Non-pigmented ciliary epithelial cell (primary cell): ENCODE results near the gene SBNO1.
"Not testable (repeated sequence)": the region's sequence is repeated elsewhere in the genome, so short reads cannot be mapped to it uniquely, and the experiment has no call there.

ENCODE experiments used
- DNase-seq: peaks from one replicate; pipeline ENCODE4 v3.0.0-alpha.2; 2010; ENCODE audit warnings: low read depth

SBNO1 gene

DNA sequence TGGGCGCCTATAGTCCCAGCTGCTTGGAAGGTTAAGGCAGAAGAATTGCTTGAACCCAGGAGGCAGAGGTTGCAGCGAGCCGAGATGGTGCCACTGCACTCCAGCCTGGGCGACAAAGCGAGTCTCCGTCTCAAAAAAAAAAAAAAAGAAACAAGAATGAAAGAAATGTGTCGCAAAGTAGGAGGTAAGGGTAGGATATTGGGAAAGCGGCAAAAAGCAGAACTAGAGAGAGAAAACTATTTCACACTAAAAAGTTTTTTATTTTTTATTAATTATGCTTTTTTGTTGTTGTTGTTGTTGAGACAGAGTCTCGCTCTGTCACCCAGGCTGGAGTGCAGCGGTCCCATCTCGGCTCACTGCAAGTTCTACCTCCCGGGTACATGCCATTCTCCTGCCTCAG is 17.7 kb downstream of the SBNO1 start:
- DNase-seq: no peak

DNA sequence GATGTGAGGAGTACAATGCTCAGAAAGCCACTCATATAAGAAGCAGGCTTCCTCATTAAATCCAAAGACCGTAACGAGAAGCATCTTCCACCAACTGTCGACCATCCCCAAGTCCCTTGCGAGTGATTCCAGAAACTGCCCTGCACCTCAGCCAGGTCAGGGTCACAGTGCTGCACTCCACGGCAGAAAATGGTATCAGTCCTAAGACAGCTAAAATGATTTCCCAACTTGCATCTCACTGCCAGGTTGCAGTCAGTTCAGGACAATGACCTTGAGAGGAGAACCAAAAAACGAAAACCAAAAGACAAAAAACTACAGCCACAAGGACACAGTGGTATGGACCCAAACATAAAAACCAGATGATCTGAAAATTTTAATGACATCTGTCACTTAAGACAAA is 20.6 kb downstream of the SBNO1 start:
- DNase-seq: no peak

DNA sequence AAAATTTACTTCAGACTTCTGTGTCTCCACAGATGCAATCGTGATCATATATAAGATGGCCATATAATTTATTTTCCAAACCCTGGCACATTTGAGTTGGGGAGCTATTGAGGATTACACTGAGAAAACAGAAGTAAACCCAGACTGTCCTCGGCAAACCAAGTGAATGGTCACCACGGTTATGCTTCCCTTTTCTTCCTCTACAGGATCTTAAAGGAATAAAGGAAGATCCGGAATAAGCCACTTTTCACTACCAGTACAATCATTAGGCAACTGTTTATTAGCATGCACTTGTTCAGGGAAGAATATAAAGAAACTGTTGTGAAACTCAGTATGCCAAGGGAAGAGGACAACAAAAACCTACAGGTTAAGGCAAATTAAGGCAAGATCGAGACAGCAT is 27.6 kb downstream of the SBNO1 start:
- DNase-seq: no peak

DNA sequence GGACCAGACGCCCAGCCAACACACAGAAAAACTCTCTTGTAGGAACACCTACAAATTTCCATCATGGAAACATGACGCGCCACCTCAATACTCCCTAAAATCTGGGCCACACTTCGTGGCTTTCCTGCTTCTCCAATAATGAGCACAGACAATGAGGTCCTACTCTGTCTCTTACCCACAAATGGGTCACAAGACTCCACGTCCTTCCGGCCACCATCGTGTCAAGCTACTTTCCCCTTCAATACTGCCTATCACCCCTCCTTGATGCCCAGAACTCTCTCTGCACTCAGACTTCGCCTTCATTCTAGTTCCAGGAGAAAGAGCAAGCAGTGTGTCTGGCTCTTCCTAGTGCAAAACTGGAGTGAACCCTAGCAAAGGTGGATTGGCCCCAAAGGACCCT is 28.1 kb downstream of the SBNO1 start:
- DNase-seq: no peak

DNA sequence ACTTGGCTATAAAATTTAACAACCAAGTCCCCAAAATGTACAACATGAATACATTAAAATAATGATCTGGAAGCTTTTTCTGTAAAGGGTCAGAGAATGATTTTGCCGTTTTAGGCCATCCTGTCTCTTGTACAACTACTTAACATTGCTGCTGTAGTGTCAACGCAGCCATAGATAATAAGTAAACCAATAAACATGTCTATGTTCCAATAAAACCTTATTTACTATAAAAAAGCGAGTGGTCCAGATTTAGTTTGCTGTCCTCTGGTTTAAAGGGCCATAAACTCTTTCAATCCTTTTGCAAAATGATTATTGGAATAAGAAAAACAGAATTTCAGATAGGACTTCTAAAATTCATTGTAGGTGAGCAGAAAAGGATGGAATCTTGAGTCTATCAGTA is 29.2 kb downstream of the SBNO1 start:
- no peak for DNase-seq

DNA sequence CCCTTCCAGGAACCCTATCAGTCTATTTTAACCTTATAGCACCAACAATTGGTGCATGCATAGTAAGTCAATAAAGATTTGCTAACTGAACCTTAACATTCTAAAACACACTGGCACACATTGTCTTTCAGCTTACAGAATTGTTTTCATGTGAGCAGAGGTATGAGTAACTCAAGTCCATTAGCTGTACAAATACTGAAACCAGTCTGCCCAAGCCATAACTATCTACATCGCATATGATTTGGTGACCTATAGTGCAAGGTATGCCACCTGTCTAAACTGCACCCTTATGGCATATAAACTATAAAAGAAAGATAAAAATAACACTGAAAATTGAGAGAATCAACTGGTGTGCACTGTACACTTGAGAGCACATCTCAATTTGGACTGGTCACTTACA is 34.8 kb downstream of the SBNO1 start:
- no peak for DNase-seq

DNA sequence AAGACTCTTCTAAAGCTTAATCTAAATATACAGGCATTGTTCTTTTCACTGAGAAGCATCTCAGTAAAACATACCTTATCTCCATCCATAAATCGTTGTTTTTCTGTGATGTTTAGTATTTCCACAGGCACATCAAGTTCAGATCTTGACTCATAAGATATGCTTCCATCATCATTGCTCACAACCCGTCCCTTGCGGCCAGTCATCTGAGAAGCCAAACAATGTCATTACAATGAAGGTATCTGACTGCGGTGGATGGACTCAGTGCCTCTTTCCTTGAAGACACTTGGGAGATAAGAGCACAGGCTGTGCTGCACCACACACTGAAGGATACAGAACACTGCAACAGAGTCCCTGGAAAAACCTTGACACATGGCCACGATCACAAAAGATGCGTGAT is 44.8 kb downstream of the SBNO1 start:
- DNase-seq: no peak

DNA sequence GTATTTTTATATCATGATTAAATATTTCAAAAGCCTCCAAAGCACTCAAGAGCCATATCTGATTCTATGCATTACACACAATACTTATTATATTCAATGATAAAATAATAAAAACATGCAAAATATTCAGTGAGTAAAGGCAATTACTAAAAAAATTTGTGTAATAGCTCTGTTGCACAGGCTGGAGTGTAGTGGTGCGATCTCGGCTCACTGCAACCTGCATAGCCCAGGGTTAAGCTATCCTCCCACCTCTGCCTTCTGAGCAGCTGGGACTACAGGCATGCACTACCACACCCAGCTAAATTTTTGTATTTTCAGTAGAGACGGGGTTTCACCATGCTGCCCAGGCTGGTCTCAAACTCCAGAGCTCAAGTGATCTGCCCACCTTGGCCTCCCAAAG is 45.4 kb downstream of the SBNO1 start:
- DNase-seq: no peak

DNA sequence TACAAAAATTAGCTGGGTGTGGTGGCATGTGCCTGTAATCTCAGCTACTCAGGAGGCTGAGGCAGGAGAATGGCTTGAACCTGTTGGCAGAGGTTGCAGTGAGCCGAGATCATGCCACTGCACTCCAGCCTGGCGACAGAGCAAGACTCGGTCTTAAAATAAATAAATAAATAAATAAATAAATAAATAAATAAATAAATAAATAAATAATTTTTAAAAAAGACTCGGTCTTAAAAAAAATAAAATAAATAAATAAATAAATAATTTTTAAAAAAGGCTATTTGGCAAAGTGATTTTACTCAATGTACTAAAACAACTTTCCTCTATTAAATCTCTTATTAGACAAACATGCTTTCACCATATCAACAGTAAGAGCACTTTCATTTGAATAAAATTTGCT is 51.6 kb downstream of the SBNO1 start:
- not testable (repeated sequence) for DNase-seq

DNA sequence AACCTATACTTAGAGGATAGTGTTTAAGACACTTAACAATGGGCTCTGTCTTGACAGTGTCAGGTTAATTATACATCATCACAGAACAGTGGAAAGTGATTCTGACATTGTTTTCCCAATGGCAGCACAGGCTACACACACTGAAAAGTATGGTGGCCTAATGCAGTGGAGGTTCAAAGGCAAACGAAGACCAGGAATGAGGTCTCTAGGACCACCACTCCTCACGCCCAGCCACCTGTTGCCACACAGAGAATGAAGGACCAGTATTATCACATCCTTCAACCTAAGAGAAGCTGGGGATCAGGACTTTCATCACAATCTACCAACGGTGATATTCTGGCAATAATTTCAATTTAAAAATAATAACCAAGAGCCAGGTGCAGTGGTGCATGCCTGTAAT is 58.4 kb downstream of the SBNO1 start:
- no peak for DNase-seq

DNA sequence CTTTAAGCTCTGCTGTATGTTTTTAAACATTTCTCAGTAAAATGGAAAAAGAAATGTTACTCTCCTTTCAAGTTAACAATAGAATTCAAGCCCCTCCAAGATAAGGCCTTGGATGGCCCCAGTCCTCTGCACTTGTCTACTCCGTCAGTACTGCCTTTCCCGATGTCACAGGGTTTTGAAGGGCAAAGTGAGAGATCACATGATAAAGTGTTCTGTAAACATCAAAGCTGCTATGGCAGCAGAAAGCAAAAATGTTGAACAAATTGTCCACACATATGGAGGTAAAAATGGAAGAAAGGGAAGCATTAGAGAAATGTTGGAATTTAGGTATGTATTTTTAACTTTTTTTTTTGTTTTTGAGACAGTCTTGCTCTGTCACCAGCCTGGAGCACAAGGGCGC is 59.5 kb downstream of the SBNO1 start:
- no peak for DNase-seq

DNA sequence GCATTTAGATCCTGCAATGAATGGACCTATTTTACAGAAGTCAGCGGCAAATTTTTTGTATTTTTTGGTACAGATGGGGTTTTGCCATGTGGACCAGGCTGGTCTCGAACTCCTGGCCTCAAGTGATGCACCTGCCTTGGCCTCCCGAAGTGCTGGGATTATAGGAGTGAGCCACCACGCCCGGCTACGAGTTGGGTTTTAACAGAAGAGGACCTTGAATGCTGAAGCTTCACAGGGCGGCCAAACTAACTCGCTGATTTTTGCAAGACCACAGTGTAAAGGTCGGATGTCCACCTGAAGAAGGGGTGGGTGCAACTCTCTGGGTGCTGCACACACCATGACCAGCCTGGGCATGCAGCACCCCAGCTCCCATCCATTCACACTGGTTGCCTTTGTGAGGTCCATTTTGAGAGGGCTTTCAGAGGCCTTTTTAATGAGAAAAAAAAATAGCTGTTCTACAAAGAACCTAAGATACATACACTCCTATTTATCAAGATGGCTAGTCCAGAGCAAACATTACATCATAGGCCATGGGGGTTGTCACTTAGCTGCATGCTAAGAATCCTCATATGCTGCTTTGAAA is 71.4 kb downstream of the SBNO1 start:
- no peak for DNase-seq

DNA sequence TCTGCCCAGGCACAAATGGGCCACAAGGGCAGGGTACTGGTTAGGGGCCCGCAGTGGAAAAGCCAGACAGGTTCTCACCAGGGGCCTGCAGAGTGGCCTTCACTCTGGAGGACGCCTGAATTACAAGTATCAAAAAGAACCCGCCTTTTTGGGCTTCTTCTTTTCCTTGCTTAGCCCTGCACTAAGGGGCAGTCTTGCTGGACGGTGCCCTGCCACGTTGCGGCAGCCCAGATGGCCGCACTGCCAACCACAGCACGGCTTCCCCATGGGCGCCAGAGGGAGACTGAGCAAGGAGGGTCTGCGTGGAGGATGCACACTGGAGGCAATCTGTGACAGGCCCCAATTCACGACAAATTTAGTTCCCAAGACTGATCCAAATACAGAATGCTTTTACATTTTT is 74.7 kb downstream of the SBNO1 start:
- DNase-seq: no peak

DNA sequence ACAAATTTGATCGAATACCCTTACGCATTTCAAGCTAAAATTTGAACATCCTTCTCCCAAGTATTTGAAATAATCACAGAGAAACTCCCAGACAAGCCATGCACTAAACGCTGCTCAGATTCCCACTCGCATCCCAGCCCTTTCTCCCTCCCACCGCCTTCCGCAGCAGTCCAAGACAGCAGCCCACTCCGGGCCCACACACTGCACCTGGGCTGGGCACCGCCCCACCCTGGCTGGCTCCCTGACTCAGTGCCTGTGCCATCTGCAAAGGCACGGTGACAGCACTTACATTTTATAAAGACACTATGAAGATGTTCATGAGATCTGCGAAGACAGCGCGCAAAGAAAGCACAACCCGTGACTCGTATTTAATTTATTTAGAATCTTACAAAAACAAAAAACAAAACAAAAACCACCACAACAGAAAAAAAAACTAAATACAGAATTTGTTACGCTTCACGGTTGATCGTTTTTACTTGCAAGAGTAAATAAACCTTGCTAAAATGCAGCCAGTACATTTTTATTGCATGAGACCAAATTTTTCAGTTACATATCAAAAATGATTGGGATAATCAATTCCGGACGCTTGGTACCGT is 75.8 kb downstream of the SBNO1 start:
- DNase-seq: no peak

DNA sequence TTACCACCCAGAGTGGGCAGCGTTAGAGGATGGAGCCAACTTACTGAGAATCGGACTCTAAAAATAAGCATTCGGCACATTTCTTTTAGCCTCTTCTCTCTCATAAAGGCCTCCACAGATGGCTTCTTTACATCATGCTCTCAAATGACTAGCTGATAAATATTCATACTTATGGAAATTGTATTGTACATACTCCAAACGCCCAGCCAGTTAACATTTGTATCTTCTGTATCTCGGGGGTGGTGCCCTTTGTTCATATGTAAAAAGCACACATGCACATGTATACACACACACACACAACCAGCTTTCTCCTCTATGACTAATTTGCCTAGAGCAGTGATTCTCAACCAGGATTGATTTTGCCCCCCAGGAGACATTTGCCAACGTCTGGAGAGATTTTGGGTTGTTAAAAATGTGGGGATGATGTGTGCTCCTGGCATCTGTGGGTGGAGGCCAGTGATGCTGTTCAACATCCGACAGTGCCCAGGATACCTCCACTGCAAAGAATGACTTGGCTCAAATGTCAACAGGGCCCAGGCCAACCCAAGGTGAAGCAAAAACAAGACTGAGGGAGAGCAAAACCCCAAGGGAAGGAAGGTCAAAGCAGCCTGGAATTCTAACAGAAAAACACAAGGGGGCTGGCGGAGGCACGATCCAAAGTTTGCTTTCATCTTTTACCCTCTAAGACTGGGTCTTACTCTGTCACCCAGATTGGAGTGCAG is 77.8 kb downstream of the SBNO1 start:
- no peak for DNase-seq

DNA sequence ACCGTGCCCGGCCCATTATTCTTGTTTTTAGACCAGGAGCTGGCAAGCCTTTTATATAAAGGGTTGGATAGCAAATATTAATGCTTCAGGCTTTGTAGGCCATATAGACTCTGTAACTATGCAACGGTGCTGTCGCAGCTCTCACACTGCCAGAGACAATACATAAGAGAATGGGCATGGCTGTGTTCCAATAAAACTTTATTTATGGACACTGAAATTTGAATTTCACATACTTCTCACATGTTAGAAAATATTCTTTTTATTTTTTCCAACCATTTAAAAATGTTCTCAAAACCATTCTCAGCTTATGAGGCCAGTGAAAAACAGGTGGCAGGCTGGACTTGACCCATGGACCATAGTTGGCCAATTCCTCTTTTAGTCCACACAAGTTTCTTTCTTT is 80.0 kb downstream of the SBNO1 start:
- no peak for DNase-seq

DNA sequence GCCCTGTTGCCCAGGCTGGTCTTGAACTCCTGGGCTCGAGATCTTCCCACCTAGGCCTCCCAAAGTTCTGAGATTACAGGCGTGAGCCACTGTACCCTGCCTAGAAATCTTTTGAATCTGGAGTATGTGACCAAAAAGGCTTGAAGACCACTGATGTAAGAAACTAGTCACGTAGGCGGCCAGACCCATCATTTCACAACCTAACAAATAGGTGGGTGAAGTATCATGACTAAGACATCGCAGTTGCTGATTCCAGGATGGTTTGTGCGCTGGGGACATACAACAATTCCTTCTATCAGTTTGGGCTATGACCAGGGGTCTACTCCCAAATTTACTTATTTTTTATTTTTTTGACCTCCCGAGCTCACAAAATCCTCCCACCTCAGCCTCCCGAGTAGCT is 81.2 kb downstream of the SBNO1 start:
- no peak for DNase-seq

DNA sequence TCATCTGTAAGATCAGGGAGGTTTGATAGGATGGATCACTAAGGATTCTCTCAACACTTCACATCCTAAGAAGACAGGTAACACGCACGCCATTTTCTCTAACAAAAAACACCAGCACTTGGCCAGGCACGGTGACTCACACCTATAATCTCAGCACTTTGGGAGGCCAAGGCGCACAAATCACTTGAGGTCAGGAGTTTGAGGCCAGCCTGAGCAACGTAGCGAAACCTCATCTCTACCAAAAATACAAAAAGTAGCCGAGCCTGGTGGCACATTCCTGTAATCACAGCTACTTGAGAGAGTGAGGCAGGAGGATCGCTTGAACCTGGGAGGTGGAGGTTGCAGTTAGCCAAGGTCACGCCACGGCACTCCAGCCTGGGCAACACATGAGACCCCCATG is 82.5 kb downstream of the SBNO1 start:
- DNase-seq: no peak

DNA sequence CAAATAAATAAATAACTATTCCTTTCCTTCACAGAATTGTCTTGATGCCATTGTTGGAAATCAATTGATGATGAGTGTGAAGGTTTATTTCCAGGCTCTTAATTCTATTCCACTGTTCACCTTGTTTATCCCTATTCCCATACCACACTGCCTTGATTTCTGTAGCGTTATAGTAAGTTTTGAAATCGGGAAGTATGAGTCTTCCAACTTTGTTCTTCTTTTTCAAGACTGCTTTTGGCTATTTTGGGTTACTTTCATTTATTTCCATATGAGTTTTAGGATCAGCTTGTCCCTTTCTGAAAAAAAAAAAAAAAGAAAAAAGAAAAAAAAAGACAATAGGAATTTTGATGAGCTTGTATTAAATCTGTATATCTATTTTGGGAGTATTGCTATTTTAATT is 83.7 kb downstream of the SBNO1 start:
- no peak for DNase-seq

DNA sequence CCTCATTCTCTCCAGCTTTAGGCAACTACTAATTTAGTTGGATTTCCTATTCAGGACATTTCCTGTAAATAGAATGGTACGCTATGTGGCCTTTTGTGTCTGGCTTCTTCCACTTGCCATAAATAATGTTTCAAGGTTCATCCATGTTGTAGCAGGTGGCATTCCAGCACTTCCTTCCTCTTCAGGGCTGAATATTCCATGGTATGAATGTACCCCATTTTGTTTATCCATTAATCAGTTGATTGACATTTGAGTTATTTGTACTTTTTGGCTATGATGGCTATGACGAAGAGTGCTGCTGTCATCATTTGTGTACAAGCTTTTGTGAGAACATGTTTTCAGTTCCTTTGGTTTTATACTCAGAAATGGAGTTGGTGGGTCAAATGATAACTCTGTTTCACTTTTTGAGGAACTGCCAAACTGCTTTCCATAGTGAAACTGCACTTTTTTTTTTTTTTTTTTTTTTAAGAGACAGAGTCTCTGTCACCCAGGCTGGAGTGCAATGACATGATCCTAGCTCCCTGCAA is 86.5 kb downstream of the SBNO1 start:
- no peak for DNase-seq

DNA sequence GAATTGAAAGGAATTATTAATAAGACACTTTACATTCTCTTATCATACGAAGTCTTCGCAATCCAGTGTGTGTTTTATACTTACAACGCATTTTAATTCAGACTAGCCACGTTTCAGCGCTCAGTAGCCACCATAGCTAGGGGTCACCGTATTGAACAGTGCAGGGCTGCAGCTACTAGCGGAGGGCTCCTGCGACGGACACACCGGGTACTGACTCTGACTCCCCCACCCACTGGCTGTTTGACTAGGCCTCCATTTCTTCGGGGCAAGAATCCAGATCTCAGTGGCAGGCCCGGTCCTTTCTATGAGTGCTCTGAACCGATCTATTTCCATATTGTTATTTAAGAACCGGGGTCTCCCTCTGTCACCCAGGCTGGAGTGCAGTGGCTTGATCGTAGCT is 91.5 kb downstream of the SBNO1 start:
- DNase-seq: no peak

DNA sequence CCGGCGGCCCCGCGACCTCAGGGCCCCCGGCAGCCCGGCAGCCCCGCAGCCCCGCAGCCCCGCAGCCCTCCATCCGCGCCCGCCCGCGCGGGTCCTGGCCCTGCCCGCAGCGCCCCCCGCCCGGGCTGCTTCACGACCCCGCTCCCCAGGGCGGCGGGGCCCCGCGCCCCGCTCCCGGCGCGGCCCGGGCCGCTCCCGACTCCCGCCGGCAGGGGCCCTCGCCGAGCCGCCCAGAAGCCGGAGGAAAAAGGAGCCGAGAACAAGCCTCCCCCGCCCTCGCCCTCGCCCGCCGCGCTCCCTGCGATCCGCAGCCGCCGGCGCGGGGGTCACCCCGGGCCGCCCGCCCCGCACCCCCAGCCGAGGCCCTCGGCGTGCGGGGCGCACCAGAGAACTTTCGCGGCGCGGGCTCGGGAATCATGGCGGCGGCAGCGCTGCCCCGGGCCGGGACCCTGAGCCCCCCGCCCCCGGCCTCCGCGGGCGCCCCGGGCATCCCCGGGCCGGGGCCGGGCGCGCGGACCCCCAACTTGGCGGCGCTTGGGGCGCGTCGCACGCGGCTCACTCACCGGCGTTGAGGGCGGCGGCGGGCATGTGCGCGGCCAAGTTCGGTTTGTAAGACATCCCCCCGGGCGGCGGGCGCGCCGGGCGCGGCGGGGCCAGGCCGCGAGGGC is 93.5 kb downstream of the SBNO1 start:
- DNase-seq: no peak
